ENCODE data around the gene PPP6R3.
"Not testable (repeated sequence)": the region's sequence is repeated elsewhere in the genome, so short reads cannot be mapped to it uniquely, and the experiment has no call there.

Gene PPP6R3

GRCh38 chr11:68444566-68444965, 16.0 kb upstream of the PPP6R3 start:
- Histone ChIP-seq H3K27ac (no peak overlapping the region), H3K4me3 (ENCODE audit: low read depth, low read length) (no peak overlapping the region), H3K9me3 (ENCODE audit: control insufficient read depth, low read length) (no peaks in the 10 kb centered on the region), H3K4me1 (no peaks in the 10 kb centered on the region), H3K4me2 (ENCODE audit: low read length) (no peak overlapping the region), H3K9ac (no peak overlapping the region), H2AFZ (no peak overlapping the region), H3K27me3 (ENCODE audit: control insufficient read depth, insufficient read depth, low read length) (no peaks in the 10 kb centered on the region), H3K36me3 (ENCODE audit: control insufficient read depth, insufficient read depth, low read length) (no peaks in the 10 kb centered on the region), H3K79me2 (no peaks in the 10 kb centered on the region)
- no peak for TF ChIP-seq CTCF (IDR thresholded peaks at IDR 0.05)

GRCh38 chr11:68445531-68446035, 15.0 kb upstream of the PPP6R3 start:
- TF ChIP-seq CTCF (IDR thresholded peaks at IDR 0.05) = no peak
- no peak overlapping the region for H3K4me2 ChIP-seq (ENCODE audit: low read length)
- H3K79me2 ChIP-seq = no peaks in the 10 kb centered on the region
- no peak overlapping the region for H3K9ac ChIP-seq
- no peaks in the 10 kb centered on the region for H3K9me3 ChIP-seq (ENCODE audit: control insufficient read depth, low read length)
- no peaks in the 10 kb centered on the region for H3K36me3 ChIP-seq (ENCODE audit: control insufficient read depth, insufficient read depth, low read length)
- H3K4me3 ChIP-seq (ENCODE audit: low read depth, low read length) = no peak overlapping the region
- no peaks in the 10 kb centered on the region for H3K4me1 ChIP-seq
- H3K27me3 ChIP-seq (ENCODE audit: control insufficient read depth, insufficient read depth, low read length) = no peaks in the 10 kb centered on the region
- no peak overlapping the region for H3K27ac ChIP-seq
- no peak overlapping the region for H2AFZ ChIP-seq

GRCh38 chr11:68446046-68446725, 14.4 kb upstream of the PPP6R3 start:
- Histone ChIP-seq H2AFZ (no peak overlapping the region), H3K4me1 (no peaks in the 10 kb centered on the region), H3K27me3 (ENCODE audit: control insufficient read depth, insufficient read depth, low read length) (no peaks in the 10 kb centered on the region), H3K27ac (no peak overlapping the region), H3K79me2 (no peaks in the 10 kb centered on the region), H3K4me3 (ENCODE audit: low read depth, low read length) (no peak overlapping the region), H3K9ac (no peak overlapping the region), H3K36me3 (ENCODE audit: control insufficient read depth, insufficient read depth, low read length) (no peaks in the 10 kb centered on the region), H3K9me3 (ENCODE audit: control insufficient read depth, low read length) (no peaks in the 10 kb centered on the region), H3K4me2 (ENCODE audit: low read length) (no peak overlapping the region)
- no peak for TF ChIP-seq CTCF (IDR thresholded peaks at IDR 0.05)

- Histone ChIP-seq H3K4me3 (ENCODE audit: low read depth, low read length) (no peak overlapping the region), H2AFZ (no peak overlapping the region), H3K27ac (no peak overlapping the region), H3K27me3 (ENCODE audit: control insufficient read depth, insufficient read depth, low read length) (no peaks in the 10 kb centered on the region), H3K79me2 (no peaks in the 10 kb centered on the region), H3K9ac (no peak overlapping the region), H3K9me3 (ENCODE audit: control insufficient read depth, low read length) (no peaks in the 10 kb centered on the region), H3K4me1 (no peaks in the 10 kb centered on the region), H3K4me2 (ENCODE audit: low read length) (no peak overlapping the region), H3K36me3 (ENCODE audit: control insufficient read depth, insufficient read depth, low read length) (no peaks in the 10 kb centered on the region)
- TF ChIP-seq CTCF (IDR thresholded peaks at IDR 0.05) = peak; percentile 73
These were observed 13.3 kb upstream of the PPP6R3 start for GRCh38 chr11:68447015-68447801.

GRCh38 chr11:68447914-68448313, 12.6 kb upstream of the PPP6R3 start:
- H3K27ac ChIP-seq; H3K9me3 ChIP-seq (ENCODE audit: control insufficient read depth, low read length); H3K79me2 ChIP-seq; H3K27me3 ChIP-seq (ENCODE audit: control insufficient read depth, insufficient read depth, low read length); H2AFZ ChIP-seq; H3K4me3 ChIP-seq (ENCODE audit: low read depth, low read length); H3K36me3 ChIP-seq (ENCODE audit: control insufficient read depth, insufficient read depth, low read length); H3K4me1 ChIP-seq; H3K4me2 ChIP-seq (ENCODE audit: low read length); H3K9ac ChIP-seq: not testable (repeated sequence)
